Right cardiac atrium (tissue), 5 donors: ENCODE results near the gene LAMA1. TPM values are rescaled to one million over a fixed set of nuclear protein-coding genes. Genes with fewer than 3 reads are reported as not detected.

Source experiments
- ATAC-seq, 2 donors: fragments of 200-7000 bp; cut with Tn5 transposase; one replicate each; pipeline versions ENCODE4 v1.8.0 to v1.9.1; 2020; ENCODE audit warnings: moderate library complexity in 2 of 2, mild to moderate bottlenecking in 1 of 2
- DNase-seq, 3 donors: peaks; one replicate each; pipeline ENCODE4 v3.0.0-alpha.2; 2020
- H3K27ac ChIP-seq: one replicate; pipeline ENCODE4 v1.5.1; 2013; ENCODE audit warnings: mild to moderate bottlenecking, low read length, control low read depth, moderate library complexity
- H3K27me3 ChIP-seq: one replicate; pipeline ENCODE4 v1.6.1; 2013; ENCODE audit not compliant: control insufficient read depth, insufficient read depth
- H3K4me1 ChIP-seq: one replicate; pipeline ENCODE4 v1.6.1; 2013; ENCODE audit warnings: low read length; ENCODE audit not compliant: control insufficient read depth, insufficient read depth
- H3K4me3 ChIP-seq: one replicate; pipeline ENCODE4 v1.5.1; 2013; ENCODE audit warnings: low read length, control low read depth
- H3K9me3 ChIP-seq: one replicate; pipeline ENCODE4 v1.6.1; 2013; ENCODE audit warnings: low read length; ENCODE audit not compliant: control insufficient read depth
- WGBS: extraction: QIAGEN DNeasy Blood & Tissue Kit; methylation state at CpG from one replicate; pipeline ENCODE4 v1.1.7; 2013; 5-methylcytosine and 5-hydroxymethylcytosine counted together
- intact Hi-C, 4 donors: fragments of 100-400 bp; cut with DNase I; formaldehyde crosslinking; loops; one replicate each; pipeline versions ENCODE4 v1.11.0 to v1.14.0; 2022 to 2023
- polyA plus RNA-seq: library from polyadenylated mRNA; stranded (reverse); fragments of 200-250 nt; gene quantifications from one replicate; pipeline ENCODE4 v1.2.3, GENCODE V29; 2013
- total RNA-seq, 4 donors: library from RNA; stranded (reverse); fragmentation: NEBNext Ultra II Directional; extraction: Animal tissue kit (Norgen Biotek cat#: 25700); gene quantifications; one replicate each; pipeline ENCODE4 v1.2.1, GENCODE V29; 2021
- donor health status: healthy with polysubstance abuse.
- donor health status: DM: no; HTN: yes; CAD: no.
- donor health status: DM: no; HTN: no; CAD: no.
- donor health status: DM: no; HTN: yes; CAD: no; lungs with severe emphysema.
- donor health status: DM: yes; HTN: yes; CAD: no.

Gene LAMA1
- total and polyA plus RNA-seq, 5 donors = 0.02 to 0.81 (median 0.06) TPM; not detected in 2

GRCh38 chr18:7070466-7070865 lies 47.1 kb downstream of the LAMA1 start:
- no peaks in the 10 kb centered on the region for H3K9me3 ChIP-seq
- ATAC-seq (no peak), DNase-seq (no peak)
- no peaks in the 10 kb centered on the region for H3K27me3 ChIP-seq
- WGBS = 64% methylated on average over 2 of the region's 2 CpGs
- H3K27ac ChIP-seq = no peak overlapping the region
- intact Hi-C loops = no loop called here
- H3K4me1 ChIP-seq = no peaks in the 10 kb centered on the region
- H3K4me3 ChIP-seq = no peak overlapping the region

DNA sequence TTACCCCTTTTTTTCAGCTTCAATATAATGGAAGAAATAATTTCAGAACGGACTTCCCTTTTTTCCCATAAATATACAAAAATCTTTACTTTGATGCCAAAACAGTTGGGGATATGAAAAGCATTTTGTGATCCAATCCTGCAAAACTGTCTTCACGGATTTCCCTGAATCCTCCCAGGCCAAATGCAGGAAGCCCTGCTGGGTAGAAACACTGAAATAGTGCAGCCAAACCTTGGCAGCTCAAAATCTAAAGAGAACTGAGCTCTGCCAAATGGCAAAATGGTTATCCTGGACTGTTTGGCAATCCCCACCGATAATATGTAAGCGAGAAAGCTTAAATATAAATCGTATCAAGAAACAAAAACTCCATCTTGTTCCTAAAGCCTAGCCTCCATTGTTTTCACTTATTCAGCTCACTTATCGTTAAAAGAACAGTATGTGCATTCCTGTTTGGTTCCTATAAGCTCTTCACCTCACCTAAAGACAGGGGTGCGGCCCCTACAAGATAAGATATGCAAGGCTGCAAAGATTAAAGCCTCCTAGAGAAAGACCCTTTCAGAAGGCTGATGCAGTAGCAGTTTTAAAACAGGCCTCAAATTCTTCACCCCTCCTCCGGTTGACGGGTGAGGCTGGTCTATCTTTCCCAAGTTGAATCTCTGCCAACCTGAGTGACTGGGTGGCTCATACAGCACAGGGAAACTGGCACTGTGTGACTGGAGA lies 48.6 kb downstream of the LAMA1 start:
- Histone ChIP-seq H3K27me3 (no peaks in the 10 kb centered on the region), H3K9me3 (no peaks in the 10 kb centered on the region), H3K27ac (no peak overlapping the region), H3K4me3 (no peak overlapping the region), H3K4me1 (no peaks in the 10 kb centered on the region)
- DNase-seq (no peak), ATAC-seq (no peak)
- 68% methylated on average over 9 of the region's 9 CpGs for WGBS
- intact Hi-C loops = no loop called here

GRCh38 chr18:7066965-7067555 lies 50.5 kb downstream of the LAMA1 start:
- Histone ChIP-seq H3K27ac (no peak overlapping the region), H3K4me3 (no peak overlapping the region), H3K27me3 (no peaks in the 10 kb centered on the region), H3K9me3 (no peaks in the 10 kb centered on the region), H3K4me1 (no peaks in the 10 kb centered on the region)
- ATAC-seq (no peak), DNase-seq (no peak)
- intact Hi-C loops = no loop called here
- WGBS = 49% methylated on average over 4 of the region's 4 CpGs

DNA sequence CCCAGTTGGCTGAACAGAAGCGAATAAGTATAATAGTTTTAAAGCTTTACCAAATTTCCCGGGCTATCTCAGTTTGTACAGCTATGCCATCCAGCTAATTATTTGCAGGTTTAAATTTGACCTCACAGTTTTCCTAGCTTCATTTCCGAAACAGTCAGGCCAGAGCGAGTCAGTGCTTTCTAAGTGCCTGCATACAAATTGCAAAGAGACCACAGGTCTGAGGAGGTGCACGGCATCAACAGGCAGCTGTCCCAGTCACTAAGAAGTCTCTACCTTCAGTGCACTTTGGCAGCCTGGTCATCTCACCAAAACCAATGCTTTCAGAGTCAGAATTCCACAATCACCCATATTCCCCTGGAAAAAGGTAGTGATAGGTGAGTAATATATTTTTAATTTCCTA lies 51.9 kb downstream of the LAMA1 start:
- intact Hi-C loops = no loop called here
- no peak overlapping the region for H3K27ac ChIP-seq
- no peak for DNase-seq
- H3K27me3 ChIP-seq = no peaks in the 10 kb centered on the region
- WGBS = 91% methylated on average over 5 of the region's 5 CpGs
- H3K4me1 ChIP-seq = no peaks in the 10 kb centered on the region
- ATAC-seq = no peak
- no peaks in the 10 kb centered on the region for H3K9me3 ChIP-seq
- no peak overlapping the region for H3K4me3 ChIP-seq

DNA sequence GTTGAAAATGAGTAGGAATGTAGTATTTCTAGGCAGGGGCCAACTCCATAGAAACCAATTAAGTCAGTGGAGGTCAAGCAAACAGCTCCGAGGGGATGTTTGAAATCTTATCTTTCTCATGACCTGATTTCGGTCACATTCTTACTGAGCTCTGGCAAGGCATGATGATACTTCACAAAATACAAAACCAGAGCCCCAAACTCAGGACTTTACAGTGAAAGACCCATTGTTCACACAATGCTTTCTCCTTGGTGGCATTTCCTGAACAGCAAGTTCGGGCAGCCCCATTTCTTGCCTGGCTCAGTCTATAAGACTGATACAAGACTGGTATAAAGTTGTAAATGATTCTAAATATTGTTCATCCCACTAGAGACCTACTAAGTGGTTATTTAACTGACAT lies 53.3 kb downstream of the LAMA1 start:
- H3K27me3 ChIP-seq = no peaks in the 10 kb centered on the region
- no peak overlapping the region for H3K27ac ChIP-seq
- H3K4me1 ChIP-seq = no peaks in the 10 kb centered on the region
- 35% methylated on average over 3 of the region's 3 CpGs for WGBS
- intact Hi-C loops = no loop called here
- DNase-seq = no peak
- H3K4me3 ChIP-seq = no peak overlapping the region
- no peak for ATAC-seq
- H3K9me3 ChIP-seq = no peaks in the 10 kb centered on the region

- no peak overlapping the region for H3K4me3 ChIP-seq
- intact Hi-C loops = no loop called here
- ATAC-seq (no peak), DNase-seq (no peak)
- no peaks in the 10 kb centered on the region for H3K9me3 ChIP-seq
- no peak overlapping the region for H3K27ac ChIP-seq
- no peaks in the 10 kb centered on the region for H3K27me3 ChIP-seq
- H3K4me1 ChIP-seq = no peaks in the 10 kb centered on the region
- WGBS = 90% methylated on average over 5 of the region's 5 CpGs
Measured at GRCh38 chr18:7062811-7063210, 54.8 kb downstream of the LAMA1 start.

DNA sequence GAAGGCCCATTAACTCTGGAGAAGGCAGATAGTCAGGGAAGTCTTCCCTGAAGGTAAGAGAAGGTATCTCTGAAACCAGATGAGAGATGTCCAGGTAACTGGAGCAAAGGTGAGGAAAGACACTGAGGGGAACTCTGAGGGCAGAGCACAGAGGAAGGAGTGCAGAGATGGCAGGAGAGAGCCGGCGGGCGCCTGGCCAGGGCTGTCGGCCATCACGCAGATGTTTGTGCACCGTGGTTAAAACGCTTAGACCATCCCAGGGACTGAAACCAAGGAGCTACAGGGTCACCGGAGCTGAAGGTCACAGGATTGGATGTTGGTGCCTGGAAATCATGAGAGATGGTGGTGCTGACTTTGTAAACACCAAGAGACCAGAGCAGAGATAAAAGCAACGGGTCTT lies 55.4 kb downstream of the LAMA1 start:
- ATAC-seq = no peak

GRCh38 chr18:7059276-7059675 lies 58.3 kb downstream of the LAMA1 start:
- Histone ChIP-seq H3K4me3 (no peak overlapping the region), H3K4me1 (no peaks in the 10 kb centered on the region), H3K9me3 (no peaks in the 10 kb centered on the region), H3K27me3 (no peaks in the 10 kb centered on the region), H3K27ac (no peak overlapping the region)
- no peak for ATAC-seq
- no peak for DNase-seq
- intact Hi-C loops = no loop called here
- 57% methylated on average over 2 of the region's 2 CpGs for WGBS

More for the DNA sequence above, 55.4 kb downstream of the LAMA1 start:
- DNase-seq = no peak
- Histone ChIP-seq H3K4me3 (no peak overlapping the region), H3K4me1 (no peaks in the 10 kb centered on the region), H3K27me3 (no peaks in the 10 kb centered on the region), H3K27ac (no peak overlapping the region), H3K9me3 (no peaks in the 10 kb centered on the region)
- intact Hi-C loops = no loop called here
- 84% methylated on average over 9 of the region's 9 CpGs for WGBS

GRCh38 chr18:7056026-7056425 lies 61.6 kb downstream of the LAMA1 start:
- H3K4me3 ChIP-seq = no peak overlapping the region
- H3K9me3 ChIP-seq = no peaks in the 10 kb centered on the region
- ATAC-seq = no peak
- no peaks in the 10 kb centered on the region for H3K27me3 ChIP-seq
- no peak for DNase-seq
- no peaks in the 10 kb centered on the region for H3K4me1 ChIP-seq
- no peak overlapping the region for H3K27ac ChIP-seq
- intact Hi-C loops = no loop called here
- 90% methylated on average over 6 of the region's 6 CpGs for WGBS

GRCh38 chr18:7049951-7050350 lies 67.6 kb downstream of the LAMA1 start:
- H3K4me3 ChIP-seq = no peak overlapping the region
- DNase-seq (no peak), ATAC-seq (no peak)
- no peaks in the 10 kb centered on the region for H3K4me1 ChIP-seq
- no peaks in the 10 kb centered on the region for H3K9me3 ChIP-seq
- no peak overlapping the region for H3K27ac ChIP-seq
- H3K27me3 ChIP-seq = no peaks in the 10 kb centered on the region
- WGBS = 85% methylated on average over 5 of the region's 5 CpGs
- intact Hi-C loops = no loop called here

GRCh38 chr18:7048081-7048480 lies 69.5 kb downstream of the LAMA1 start:
- H3K4me1 ChIP-seq = no peaks in the 10 kb centered on the region
- DNase-seq = no peak
- 85% methylated on average over 7 of the region's 7 CpGs for WGBS
- no peaks in the 10 kb centered on the region for H3K9me3 ChIP-seq
- H3K4me3 ChIP-seq = no peak overlapping the region
- no peak overlapping the region for H3K27ac ChIP-seq
- no peak for ATAC-seq
- intact Hi-C loops = no loop called here
- no peaks in the 10 kb centered on the region for H3K27me3 ChIP-seq
